Measurements from ENCODE around the gene TMEM259.
"Not testable (repeated sequence)": the region's sequence is repeated elsewhere in the genome, so short reads cannot be mapped to it uniquely, and the experiment has no call there.

Gene TMEM259

DNA sequence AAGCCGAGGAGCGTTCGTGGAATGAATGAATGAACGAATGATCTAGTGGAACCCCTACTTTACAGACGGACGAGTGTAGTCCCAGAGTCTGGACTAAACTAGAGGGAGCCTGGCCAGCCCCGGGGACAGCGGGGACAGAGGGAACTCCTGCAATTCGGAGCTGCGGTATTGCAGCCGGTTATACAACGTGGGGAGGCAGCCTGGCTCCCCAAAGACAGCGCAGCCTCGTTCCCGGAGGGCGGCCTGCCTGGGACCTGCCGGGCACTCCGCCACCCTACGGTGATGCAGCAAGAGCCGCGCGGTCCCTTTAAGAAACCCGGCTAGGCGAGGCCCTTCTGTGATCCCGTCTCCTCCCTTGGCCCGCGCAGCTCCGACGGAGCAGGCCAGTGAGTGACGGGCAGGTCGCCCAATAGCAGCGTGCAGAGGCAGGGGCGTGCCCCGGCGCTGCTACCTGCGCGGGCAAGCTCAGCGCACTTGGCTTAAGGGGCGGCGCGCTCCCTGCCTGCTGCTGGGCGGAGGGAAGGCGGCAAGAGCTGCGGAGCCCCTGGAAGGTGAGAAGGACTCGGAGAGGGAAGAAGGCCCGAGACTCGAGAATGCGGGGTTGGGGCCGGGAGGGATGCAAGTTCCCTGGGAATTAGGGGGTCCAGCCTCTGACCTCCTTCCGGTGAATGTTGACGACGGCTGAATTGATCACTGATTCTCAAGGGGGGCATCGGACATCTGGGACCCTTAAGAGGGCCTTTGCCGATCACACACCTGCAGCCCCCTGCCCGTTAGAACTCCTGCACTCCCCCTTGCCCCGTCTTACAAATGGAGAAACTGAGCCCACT lies 18.9 kb upstream of the TMEM259 start, which contains the start of gene ABCA7:
TSS of gene ABCA7 (plus strand) at position 462 of the 830 bp plus-strand sequence. CDS start 1,255 bp downstream, outside the sequence.
- DNase-seq (ENCODE audit: low spot score): peak; percentile 98

GRCh38 chr19:1038978-1039645 lies 18.2 kb upstream of the TMEM259 start:
- DNase-seq (ENCODE audit: low spot score): peak; percentile 41

DNA sequence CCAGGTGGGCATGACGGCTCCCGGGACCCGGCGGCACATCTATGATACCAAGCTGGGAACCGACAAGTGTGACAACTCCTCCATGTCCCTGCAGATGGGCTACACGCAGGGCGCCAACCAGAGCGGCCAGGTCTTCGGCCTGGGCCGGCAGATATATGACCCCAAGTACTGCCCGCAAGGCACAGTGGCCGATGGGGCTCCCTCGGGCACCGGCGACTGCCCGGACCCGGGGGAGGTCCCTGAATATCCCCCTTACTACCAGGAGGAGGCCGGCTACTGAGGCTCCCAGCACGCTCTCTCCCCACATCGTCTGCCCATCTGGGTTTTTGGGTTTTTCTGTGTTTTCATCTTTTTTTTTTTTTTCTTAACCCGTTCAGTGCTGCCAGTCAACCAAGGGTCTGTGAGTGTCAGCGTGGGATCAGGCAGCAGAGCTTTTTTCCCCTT lies 16.7 kb upstream of the TMEM259 start:
- DNase-seq (ENCODE audit: low spot score): no peak

GRCh38 chr19:1035998-1036621 lies 15.2 kb upstream of the TMEM259 start:
- no peak for DNase-seq (ENCODE audit: low spot score)

DNA sequence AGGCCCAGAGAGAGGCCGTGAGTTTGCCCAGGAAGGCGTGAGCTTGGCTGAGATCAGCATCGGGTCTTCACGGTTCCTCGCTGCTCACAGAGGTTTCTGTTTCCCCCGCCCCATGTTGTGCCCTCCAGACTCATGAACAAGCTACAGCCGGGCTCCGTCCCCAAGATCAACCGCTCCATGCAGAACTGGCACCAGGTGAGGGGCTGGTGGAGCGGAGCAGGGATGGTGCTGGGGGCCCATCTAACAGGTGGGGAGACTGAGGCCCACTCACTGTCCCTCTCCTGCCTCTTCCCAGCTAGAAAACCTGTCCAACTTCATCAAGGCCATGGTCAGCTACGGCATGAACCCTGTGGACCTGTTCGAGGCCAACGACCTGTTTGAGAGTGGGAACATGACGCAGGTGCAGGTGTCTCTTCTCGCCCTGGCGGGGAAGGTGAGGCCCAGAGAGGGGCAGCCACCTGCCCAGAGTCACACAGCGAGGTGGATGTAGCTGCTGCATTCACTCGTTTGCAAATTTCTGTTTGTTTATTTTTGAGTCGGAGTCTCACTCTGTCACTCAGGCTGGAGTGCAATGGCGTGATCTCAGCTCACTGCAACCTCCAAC lies 11.4 kb upstream of the TMEM259 start:
- DNase-seq (ENCODE audit: low spot score): no peak

GRCh38 chr19:1028062-1028926 lies 7.4 kb upstream of the TMEM259 start:
- DNase-seq (ENCODE audit: low spot score): no peak

GRCh38 chr19:1027650-1028061 lies 6.7 kb upstream of the TMEM259 start:
- DNase-seq (ENCODE audit: low spot score): no peak

DNA sequence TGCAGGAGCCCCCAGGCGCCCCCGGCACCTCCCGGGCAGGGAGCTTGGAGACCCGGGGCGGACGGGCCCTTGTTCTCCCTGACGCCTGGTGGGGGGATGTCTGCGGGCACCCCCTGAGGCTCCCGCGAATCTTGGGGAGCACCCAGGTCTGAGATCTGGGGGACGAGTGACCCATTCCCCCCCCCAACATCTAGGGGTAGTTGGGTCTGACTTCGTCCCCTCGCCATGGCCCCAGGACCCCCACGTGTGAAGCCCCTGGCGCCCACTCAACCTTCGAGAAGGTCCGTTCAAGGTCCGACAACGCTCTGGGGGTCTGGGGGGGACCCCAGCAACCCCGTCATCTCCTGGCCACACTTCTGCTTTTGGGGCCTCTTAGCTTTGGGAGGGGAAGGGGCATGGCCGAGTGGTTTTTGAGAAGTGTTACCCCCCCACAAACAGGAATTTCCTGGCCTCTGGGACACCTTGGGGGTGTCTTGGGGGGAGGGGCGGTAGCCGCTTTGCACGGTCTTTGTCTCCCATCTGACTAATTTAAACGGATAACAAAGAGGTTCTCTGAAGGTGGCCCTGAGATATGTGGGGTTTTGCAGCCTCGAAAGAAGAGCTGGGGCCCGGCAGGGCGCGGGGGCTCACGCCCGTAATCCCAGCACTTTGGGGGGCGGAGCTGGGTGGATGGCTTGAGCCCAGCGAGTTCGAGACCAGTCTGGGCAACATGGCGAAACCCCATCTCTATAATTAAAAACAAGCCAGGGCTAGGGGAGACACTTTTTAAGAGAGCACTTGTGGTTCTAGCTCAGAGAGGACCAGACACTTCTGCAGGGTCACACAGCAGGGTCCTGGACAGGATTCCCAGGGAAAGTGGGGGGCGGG lies 6.1 kb upstream of the TMEM259 start:
- no peak for DNase-seq (ENCODE audit: low spot score)

DNA sequence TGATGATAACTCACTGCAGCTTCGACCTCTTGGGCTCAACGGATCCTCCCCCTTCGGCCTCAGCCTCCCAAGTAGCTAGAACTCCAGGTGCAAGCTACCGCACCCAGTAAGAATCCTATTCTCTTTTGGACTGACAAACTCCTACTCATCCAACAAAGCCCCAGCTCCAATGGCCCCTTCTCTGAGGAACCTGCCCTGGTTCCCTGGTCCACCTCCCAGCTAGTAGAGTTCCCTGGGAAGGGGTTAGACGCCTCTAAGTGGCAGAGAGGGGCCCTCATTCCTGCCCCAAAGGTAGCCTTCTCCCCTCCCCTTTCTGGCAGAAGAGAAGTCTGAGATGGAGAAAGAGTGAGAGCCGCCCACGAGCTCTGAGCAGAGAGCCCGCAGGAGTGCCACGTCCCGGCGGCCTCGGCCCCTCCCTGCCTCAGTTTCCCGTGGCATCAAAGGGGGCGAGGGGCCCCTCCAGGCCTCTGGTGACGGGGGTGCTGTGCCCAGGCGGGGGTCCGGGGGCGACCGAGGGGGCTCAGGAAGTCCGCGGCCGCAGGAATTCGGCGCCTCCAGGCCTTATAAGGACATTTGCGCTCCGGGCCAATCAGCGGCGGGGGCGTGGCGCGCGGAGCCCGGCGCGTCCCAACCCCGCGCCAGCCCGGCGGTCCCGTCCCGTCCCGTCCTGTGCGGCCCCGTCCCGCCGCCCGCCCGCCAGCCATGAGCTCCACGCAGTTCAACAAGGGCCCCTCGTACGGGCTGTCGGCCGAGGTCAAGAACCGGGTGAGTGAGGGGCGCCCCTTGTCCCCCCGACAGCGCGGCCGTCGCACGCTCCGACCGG lies 5.2 kb upstream of the TMEM259 start, which contains the start of gene CNN2:
TSS of gene CNN2 (plus strand) at position 649 of the 823 bp plus-strand sequence. CDS start at position 703, 54 bp downstream.
- peak; percentile 66 for DNase-seq (ENCODE audit: low spot score)

DNA sequence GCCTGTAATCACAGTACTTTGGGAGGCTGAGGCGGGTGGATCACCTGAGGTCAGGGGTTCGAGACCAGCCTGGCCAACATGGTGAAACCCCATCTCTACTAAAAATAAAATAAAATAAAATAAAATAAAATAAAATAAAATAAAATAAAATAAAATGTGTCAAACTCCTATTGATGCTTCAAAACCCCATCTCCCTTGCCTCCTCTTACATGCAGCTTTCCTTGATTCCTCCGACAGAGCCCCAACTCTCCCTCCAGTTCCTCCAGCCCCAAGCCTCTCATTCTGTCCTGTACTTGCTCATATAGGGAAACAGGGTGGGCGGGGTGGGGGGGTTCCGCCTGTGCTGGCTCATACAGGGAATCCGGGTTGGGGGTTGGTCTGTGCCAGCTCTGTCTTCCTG lies 4.2 kb upstream of the TMEM259 start:
- not testable (repeated sequence) for DNase-seq (ENCODE audit: low spot score)

- DNase-seq (ENCODE audit: low spot score): not testable (repeated sequence)
Observed at GRCh38 chr19:1023883-1024188, 2.9 kb upstream of the TMEM259 start.

GRCh38 chr19:1019980-1020867 lies 699 bp downstream of the TMEM259 start:
- no peak for DNase-seq (ENCODE audit: low spot score)

DNA sequence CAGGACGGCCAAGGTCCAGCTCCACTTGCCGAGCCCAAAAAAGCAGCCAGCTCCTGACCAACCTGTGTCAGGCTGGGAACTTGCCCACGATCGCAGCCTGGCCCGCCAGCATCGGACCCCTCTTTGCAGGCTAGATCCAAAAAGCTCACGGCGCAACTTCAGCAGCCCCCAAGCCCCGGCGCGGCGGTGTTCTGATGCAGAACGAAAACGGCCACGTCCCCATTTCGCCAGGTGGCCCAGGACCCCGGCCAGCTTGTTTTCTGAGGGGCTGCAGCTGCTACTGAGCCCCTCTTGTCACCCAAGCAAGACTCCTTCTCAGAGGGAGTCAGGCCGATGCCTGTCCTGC lies 1.3 kb downstream of the TMEM259 start:
- no peak for DNase-seq (ENCODE audit: low spot score)

DNA sequence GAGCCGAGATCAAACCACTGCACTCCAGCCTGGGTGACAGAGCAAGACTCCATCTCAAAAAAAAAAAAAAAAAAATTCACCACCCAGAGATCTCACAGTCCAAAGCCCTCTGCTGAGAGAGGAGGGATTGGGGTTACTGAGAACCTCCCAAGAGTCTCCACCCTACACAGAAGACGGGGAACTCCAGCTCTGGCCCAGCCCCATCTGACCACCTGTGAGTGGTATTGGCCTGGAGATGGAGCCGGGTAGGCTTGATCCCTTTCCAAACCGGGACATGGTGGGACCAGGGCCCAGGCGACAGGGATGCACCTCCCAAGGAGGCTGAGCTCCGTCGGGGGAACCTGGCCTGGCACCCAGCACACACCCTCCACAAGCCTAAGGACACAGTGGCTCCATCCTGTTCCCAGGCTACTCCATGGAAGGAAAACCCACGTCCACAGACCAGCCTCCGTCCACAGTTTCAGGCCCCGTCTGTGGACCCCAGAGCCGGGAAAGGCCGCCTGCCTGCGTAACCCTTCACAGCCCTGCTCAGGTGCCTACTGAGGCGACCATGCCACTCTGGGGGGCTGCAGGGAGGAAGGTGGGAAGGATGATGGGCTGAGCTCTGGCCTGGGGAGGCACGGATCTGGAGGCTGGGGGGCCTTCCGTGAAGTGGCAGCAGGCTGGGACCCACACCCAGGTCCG lies 1.8 kb downstream of the TMEM259 start:
- DNase-seq (ENCODE audit: low spot score): no peak

DNA sequence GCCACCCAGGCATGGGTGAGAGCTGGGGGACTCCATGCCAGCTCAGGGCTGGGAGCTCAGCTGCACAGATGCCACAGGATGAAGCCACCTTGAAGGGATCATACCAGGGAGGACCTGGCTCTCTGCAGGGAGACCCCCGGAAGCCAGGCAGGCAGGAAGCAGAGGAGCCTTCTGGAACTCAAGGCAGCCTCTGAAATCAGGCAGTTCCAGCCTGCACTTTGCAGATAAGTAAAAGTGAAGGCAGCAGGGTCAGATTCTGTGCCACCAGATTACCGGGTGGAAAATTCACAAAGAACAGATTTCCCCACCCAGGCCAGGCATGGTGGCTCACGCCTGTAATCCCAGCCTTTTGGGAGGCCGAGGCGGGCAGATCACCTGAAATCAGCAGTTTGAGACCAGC lies 2.5 kb downstream of the TMEM259 start:
- DNase-seq (ENCODE audit: low spot score): no peak

- no peak for DNase-seq (ENCODE audit: low spot score)
Observed at GRCh38 chr19:1017906-1018305, 3.0 kb downstream of the TMEM259 start.

DNA sequence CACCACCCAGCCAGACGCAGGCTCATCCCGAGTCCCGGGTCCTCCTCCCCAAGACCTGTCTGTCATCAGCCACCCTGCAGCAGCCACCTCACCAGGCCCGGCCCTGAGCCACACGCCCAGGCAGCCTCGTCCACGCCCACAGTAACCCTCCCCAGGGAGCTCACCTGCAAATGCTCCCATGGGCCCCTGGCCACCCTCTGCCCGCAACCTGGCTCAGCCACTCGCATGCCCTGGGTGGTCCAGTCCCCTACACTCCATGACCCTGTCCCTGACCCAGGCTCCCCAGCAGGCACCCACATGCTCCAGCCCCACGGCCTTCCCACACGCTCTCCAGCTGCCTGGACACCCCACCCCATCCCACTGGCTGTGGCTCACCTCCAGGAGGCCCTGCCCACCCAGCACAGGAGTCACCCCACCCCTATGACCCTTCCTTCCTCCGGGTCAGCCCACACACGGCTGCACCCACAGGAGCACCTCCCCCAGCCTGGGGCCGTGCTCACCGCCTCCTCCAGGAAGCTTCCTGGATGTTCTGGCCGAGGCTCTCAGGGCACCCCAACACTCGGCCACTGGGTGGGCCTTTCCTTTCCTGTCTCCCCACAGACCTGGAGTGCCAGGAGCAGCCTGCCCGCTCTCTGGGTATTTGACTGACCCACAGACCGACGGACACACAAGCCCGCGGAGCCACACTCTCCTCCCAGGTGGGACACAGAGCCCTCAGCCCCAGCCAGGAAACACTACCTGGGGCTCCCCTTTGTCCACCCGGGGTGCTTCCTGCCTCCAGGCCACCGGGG lies 3.6 kb downstream of the TMEM259 start:
- DNase-seq (ENCODE audit: low spot score): no peak
